Natural killer cell (primary cell): ENCODE results near the gene TFF3. TPM values are rescaled to one million over a fixed set of nuclear protein-coding genes. Genes with fewer than 3 reads are reported as not detected.

Source experiments
- ATAC-seq, 3 donors: fragments of 150-1000 bp in 2 of 3; fragments of 200-7000 bp in 1 of 3; cut with Tn5 transposase; 1 replicate in 1 of 3; 2 replicates in 2 of 3; pipeline ENCODE4 v1.10.0; 2021; ENCODE audit warnings: mild to moderate bottlenecking in 2 of 3, moderate library complexity in 2 of 3
- DNase-seq, 2 donors: peaks; one replicate each; pipeline versions ENCODE4 v3.0.0 to v3.0.0-alpha.2; 2013 to 2021; ENCODE audit warnings: mixed read lengths in 1 of 2
- H3K27ac ChIP-seq: one replicate; pipeline ENCODE4 v1.5.1; 2013; ENCODE audit warnings: mild to moderate bottlenecking, low read length
- H3K27me3 ChIP-seq: one replicate; pipeline ENCODE4 v1.6.1; 2013; ENCODE audit warnings: low read length; ENCODE audit not compliant: control insufficient read depth, insufficient read depth
- H3K36me3 ChIP-seq: one replicate; pipeline ENCODE4 v1.6.1; 2013; ENCODE audit warnings: low read length; ENCODE audit not compliant: control insufficient read depth, insufficient read depth
- H3K4me1 ChIP-seq: one replicate; pipeline ENCODE4 v1.6.1; 2013; ENCODE audit warnings: low read length; ENCODE audit not compliant: control insufficient read depth, insufficient read depth
- H3K4me3 ChIP-seq: one replicate; pipeline ENCODE4 v1.5.1; 2013; ENCODE audit warnings: low read length
- H3K9me3 ChIP-seq: one replicate; pipeline ENCODE4 v1.6.1; 2013; ENCODE audit warnings: low read length; ENCODE audit not compliant: control insufficient read depth, insufficient read depth
- H3K27ac Mint-ChIP-seq, 2 donors: one replicate each; pipeline ENCODE4 v1.8.0; 2022; ENCODE audit warnings: mild to moderate bottlenecking in 2 of 2, mixed read lengths in 2 of 2, moderate library complexity in 1 of 2
- H3K27me3 Mint-ChIP-seq, 2 donors: one replicate each; pipeline ENCODE4 v1.8.0; 2022; ENCODE audit warnings: low read depth in 2 of 2, mixed read lengths in 2 of 2
- H3K36me3 Mint-ChIP-seq: one replicate; pipeline ENCODE4 v1.8.0; 2022; ENCODE audit warnings: mixed read lengths
- H3K4me1 Mint-ChIP-seq, 2 donors: one replicate each; pipeline ENCODE4 v1.8.0; 2022; ENCODE audit warnings: mixed read lengths in 2 of 2
- H3K4me3 Mint-ChIP-seq: one replicate; pipeline ENCODE4 v1.8.0; 2022; ENCODE audit warnings: mild to moderate bottlenecking, moderate library complexity, mixed read lengths
- H3K9me3 Mint-ChIP-seq, 2 donors: one replicate each; pipeline ENCODE4 v1.8.0; 2022; ENCODE audit warnings: mixed read lengths in 2 of 2
- WGBS: methylation state at CpG from one replicate; pipeline ENCODE4 v1.1.7; 2013; ENCODE audit warnings: missing lambda C conversion rate; ENCODE audit not compliant: insufficient coverage; 5-methylcytosine and 5-hydroxymethylcytosine counted together
- intact Hi-C: fragments of 100-400 bp; cut with micrococcal nuclease; formaldehyde crosslinking; loops from one replicate; pipeline ENCODE4 v1.14.2; 2022
- total RNA-seq, 4 donors: library from RNA; stranded (reverse); fragments of 120-200 nt in 1 of 4; gene quantifications; one replicate each; pipeline versions ENCODE4 v1.2.3 to v1.2.4, GENCODE V29; 2013 to 2022
- TF ChIP-seq, protein P1 (sequence below): fragments of 200-600 bp; IDR thresholded peaks from one replicate; pipeline ENCODE4 v1.8.0; 2022; ENCODE audit warnings: antibody characterized with exemption

TFF3 gene
- total RNA-seq, 3 donors from 2014 or later (not counting 1 experiment from before 2014, with no cell fraction given): not detected

DNA sequence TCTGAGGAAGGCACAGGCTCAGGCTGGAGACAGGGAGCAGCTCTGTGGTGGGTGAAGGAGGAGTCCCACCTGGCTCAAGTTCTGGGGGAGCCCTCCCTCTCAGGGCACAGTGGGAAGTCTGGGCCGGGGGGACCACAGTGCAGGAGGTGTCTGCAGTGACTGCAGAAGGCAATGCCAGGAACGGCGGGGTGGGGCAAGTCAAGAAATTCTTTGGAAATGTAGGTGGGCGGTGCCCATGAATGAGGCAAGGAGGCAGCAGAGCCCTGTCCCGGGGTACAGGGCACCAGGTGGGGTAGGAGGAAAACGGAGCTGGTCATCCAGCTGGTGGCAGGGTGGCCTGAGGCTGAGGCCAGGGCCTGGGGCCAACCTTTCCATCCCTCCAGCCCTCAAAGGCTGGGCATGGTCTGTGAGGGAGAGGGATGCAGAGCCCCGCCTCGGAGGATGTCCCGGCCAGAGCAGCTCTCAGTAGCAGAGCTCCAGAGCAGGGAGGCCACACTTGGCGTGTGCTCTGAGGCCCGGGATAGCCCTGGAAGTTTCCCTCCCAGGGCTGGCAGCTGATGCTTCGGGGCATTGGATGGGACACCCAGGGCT lies 4.7 kb downstream of the TFF3 start:
- H3K27me3 Mint-ChIP-seq: peaks cover 14 to 20% of the 10 kb centered on the region in 2 donors
- intact Hi-C loops: no loop called here
- Histone ChIP-seq H3K9me3 (no peaks in the 10 kb centered on the region), H3K36me3 (no peaks in the 10 kb centered on the region), H3K27me3 (peaks cover 4% of the 10 kb centered on the region), H3K27ac (no peak overlapping the region), H3K4me1 (peaks cover 13% of the 10 kb centered on the region), H3K4me3 (no peak overlapping the region)
- TF ChIP-seq, protein P1, sequence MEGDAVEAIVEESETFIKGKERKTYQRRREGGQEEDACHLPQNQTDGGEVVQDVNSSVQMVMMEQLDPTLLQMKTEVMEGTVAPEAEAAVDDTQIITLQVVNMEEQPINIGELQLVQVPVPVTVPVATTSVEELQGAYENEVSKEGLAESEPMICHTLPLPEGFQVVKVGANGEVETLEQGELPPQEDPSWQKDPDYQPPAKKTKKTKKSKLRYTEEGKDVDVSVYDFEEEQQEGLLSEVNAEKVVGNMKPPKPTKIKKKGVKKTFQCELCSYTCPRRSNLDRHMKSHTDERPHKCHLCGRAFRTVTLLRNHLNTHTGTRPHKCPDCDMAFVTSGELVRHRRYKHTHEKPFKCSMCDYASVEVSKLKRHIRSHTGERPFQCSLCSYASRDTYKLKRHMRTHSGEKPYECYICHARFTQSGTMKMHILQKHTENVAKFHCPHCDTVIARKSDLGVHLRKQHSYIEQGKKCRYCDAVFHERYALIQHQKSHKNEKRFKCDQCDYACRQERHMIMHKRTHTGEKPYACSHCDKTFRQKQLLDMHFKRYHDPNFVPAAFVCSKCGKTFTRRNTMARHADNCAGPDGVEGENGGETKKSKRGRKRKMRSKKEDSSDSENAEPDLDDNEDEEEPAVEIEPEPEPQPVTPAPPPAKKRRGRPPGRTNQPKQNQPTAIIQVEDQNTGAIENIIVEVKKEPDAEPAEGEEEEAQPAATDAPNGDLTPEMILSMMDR: no peak
- ATAC-seq (no peak), DNase-seq (no peak)
- no peak overlapping the region for H3K4me3 Mint-ChIP-seq
- no peaks in the 10 kb centered on the region for H3K9me3 Mint-ChIP-seq
- no peaks in the 10 kb centered on the region for H3K36me3 Mint-ChIP-seq
- H3K4me1 Mint-ChIP-seq: no peaks in the 10 kb centered on the region
- H3K27ac Mint-ChIP-seq: no peak overlapping the region
- WGBS: 97% methylated on average over 12 of the region's 12 CpGs

DNA sequence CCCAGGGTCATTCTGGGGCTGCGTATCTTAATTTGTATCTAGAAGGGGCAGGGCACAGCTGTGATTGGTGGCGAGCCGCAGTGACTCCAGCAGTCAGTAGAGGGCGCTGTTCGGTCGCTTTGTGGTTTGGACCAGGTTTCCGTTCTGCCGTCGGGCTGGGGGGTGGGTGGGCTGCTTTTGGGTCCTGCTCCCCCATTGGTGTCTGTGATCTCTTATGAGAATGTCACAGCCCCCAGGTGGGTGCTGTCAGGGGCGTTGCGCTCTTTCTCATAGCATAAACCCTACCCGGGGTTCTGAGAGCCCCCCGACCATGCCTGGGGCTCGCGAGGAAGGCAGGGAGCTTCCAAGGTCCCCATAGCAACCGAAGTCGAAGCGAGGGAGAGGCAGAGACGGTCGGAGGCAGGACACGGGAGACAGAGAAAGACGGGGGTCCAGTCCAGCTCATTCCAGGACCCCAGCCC lies 5.4 kb downstream of the TFF3 start:
- Histone ChIP-seq H3K36me3 (no peaks in the 10 kb centered on the region), H3K4me1 (peaks cover 13% of the 10 kb centered on the region), H3K27me3 (peaks cover 4% of the 10 kb centered on the region), H3K27ac (no peak overlapping the region), H3K9me3 (no peaks in the 10 kb centered on the region), H3K4me3 (no peak overlapping the region)
- ATAC-seq (peak; percentile 74 to 80 (median 77)), DNase-seq (peak; percentile 61 to 84)
- H3K27me3 Mint-ChIP-seq: peaks cover 14 to 20% of the 10 kb centered on the region in 2 donors
- TF ChIP-seq, protein P1: peak; percentile 67
- 6% methylated on average over 22 of the region's 22 CpGs for WGBS
- intact Hi-C loops: loop anchor here (1.0 kb wide), 1 partner anchor 141 kb away; no protein-coding TSS in a partner anchor
- H3K27ac Mint-ChIP-seq: no peak overlapping the region
- no peaks in the 10 kb centered on the region for H3K4me1 Mint-ChIP-seq
- H3K9me3 Mint-ChIP-seq: no peaks in the 10 kb centered on the region
- H3K36me3 Mint-ChIP-seq: no peaks in the 10 kb centered on the region
- no peak overlapping the region for H3K4me3 Mint-ChIP-seq

DNA sequence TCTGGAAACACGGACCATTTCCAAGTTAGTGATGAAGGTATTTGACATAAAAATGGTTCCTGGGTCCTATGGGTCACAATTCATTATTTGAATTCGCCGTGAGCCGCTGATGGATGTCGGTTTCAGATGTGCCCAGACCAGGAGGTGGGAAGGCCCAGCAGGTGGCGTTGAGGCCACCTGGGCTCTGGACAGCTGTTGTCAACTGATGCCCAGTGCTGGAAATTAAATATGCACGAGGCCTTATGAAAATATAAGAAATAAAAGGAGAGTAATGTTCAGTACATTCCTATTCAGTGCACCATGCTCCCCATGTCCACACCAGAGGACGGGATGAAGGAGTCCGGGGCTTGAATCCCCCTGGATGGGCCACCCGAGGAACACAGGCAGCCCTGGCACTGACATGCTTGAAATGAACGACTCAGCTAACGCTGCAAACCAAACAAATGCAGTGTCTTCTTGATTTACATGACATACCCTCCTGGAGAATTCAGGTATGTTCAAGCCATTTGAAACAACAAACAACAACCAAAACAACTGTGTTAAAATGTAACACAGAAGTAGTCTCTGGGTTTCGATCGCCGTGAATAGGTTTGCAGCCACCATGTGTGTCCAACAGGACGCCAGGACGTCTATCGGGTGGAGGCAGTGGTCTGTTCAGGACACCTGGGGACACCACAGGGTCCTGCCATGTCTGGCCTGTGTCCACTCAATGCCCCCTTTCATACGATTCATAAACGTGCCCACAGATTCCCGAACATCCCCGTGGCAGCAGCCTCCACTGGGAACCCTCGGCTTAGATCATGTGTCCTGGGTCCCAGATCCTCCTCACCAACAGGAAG lies 6.1 kb downstream of the TFF3 start:
- H3K4me3 Mint-ChIP-seq: no peak overlapping the region
- no peak for DNase-seq

More for the DNA sequence above, 6.1 kb downstream of the TFF3 start:
- TF ChIP-seq, protein P1: no peak
- H3K4me3 ChIP-seq: no peak overlapping the region
- Mint-ChIP-seq H3K4me1 (no peaks in the 10 kb centered on the region), H3K9me3 (no peaks in the 10 kb centered on the region), H3K36me3 (no peaks in the 10 kb centered on the region), H3K27ac (no peak overlapping the region), H3K27me3 (peaks cover 17 to 25% of the 10 kb centered on the region in 2 donors)
- 66% methylated on average over 23 of the region's 23 CpGs for WGBS
- no peak overlapping the region for H3K27ac ChIP-seq
- H3K27me3 ChIP-seq: peaks cover 4% of the 10 kb centered on the region
- peaks cover 13% of the 10 kb centered on the region for H3K4me1 ChIP-seq
- H3K36me3 ChIP-seq: no peaks in the 10 kb centered on the region
- ATAC-seq: peak in 1 of 3 donors; percentile 11
- H3K9me3 ChIP-seq: no peaks in the 10 kb centered on the region
- intact Hi-C loops: loop anchor here (1.0 kb wide), 1 partner anchor 141 kb away; no protein-coding TSS in a partner anchor
